Activated CD4-positive, alpha-beta T cell treated with anti-CD3 and anti-CD28 coated beads, Interleukin-2, amount 50 U/mL, for 1 hour (primary cell): ENCODE results near the gene RNF114.
"Not testable (repeated sequence)": the region's sequence is repeated elsewhere in the genome, so short reads cannot be mapped to it uniquely, and the experiment has no call there.

Source experiments
- DNase-seq: peaks from one replicate; pipeline ENCODE4 v3.0.0-alpha.2; 2020

RNF114 gene

GRCh38 chr20:49987015-49987867 is 51.0 kb downstream of the RNF114 start:
- no peak for DNase-seq

DNA sequence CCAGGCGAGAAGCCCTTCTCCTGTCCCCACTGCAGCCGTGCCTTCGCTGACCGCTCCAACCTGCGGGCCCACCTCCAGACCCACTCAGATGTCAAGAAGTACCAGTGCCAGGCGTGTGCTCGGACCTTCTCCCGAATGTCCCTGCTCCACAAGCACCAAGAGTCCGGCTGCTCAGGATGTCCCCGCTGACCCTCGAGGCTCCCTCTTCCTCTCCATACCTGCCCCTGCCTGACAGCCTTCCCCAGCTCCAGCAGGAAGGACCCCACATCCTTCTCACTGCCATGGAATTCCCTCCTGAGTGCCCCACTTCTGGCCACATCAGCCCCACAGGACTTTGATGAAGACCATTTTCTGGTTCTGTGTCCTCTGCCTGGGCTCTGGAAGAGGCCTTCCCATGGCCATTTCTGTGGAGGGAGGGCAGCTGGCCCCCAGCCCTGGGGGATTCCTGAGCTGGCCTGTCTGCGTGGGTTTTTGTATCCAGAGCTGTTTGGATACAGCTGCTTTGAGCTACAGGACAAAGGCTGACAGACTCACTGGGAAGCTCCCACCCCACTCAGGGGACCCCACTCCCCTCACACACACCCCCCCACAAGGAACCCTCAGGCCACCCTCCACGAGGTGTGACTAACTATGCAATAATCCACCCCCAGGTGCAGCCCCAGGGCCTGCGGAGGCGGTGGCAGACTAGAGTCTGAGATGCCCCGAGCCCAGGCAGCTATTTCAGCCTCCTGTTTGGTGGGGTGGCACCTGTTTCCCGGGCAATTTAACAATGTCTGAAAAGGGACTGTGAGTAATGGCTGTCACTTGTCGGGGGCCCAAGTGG is 51.9 kb downstream of the RNF114 start:
- no peak for DNase-seq

DNA sequence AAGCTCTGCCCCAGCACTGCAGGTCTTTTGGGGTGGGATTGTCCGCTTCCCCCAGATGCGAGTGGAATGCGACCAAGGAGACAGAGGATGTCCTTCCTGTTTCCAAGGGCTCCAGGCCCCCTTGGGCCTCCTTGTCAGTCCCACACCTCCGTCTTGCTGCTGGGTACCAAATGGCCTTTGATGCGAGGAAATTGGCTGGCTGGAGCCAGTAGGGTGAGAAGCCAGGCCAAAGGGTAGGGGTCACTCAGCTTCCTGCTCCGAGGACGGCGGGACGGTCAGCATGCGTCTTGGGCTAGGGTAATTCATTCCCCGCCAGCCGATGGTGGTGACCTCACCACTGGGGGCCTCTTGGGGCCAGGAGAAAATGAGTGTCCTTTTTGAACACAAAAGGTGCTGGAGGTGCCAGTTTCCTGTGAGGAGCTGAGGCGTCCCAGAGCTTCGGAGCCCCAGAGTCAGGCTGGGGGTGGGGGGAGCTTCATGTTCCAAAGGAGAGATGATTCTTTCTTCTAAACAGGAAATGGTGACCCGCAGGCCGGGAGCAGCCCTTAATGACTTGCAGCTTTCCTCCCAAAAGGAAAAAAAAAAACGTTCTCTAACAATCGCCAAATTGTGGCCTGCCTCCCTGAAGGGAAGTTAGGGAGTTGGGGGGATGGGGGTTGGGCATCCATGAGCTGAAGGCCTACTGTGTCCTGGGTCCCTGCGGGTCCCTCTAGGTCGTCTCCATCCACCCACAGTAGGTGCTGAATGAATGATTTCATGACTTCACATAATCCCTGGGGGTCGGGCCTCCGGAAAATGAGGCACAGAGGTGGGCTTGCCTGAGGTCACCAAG is 53.3 kb downstream of the RNF114 start:
- DNase-seq = no peak

DNA sequence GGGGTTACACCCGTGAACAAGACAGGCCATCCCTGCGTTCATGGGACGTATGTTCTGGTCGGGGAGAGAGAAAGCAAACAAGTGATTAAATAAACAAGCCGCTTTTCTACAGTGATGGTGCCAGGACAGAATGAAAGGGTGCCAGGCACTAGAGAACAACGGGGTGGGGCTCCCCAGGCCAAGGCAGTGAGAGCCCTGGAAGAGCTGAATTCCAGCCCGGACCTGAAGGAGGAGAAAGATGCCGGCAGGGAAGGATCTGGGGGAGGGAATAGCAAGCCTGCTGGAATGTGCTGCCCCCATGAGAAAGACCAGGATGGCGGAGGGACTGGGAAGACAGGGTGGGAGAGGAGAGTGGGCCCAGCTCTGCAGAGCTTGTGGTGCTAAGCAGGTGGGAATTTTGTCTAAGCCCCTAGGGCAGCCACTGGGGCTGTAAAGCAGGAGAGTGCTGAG is 54.1 kb downstream of the RNF114 start:
- DNase-seq = no peak

- DNase-seq = no peak
Measured at GRCh38 chr20:49993301-49993751, 57.1 kb downstream of the RNF114 start.

DNA sequence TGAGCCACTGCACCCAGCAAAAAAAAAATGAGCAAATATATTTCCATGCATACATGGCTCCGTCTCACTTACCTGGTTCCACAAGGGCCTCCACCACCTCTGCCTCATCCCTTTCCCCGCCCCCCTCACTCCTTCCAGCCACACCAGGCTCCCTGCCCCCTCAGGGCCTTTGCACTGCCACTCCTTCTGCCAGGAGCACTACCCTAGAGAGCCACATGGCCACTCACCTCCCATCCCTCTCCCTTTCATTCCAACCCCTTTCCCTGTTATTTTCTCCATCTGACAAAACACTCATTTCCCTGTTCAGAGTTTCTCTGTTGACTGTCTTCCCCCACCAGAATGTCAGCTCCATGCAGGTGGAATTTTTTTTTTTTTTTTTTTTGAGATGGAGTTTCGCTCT is 59.4 kb downstream of the RNF114 start:
- no peak for DNase-seq

- not testable (repeated sequence) for DNase-seq
Measured at GRCh38 chr20:49998478-49999188, 62.4 kb downstream of the RNF114 start.

DNA sequence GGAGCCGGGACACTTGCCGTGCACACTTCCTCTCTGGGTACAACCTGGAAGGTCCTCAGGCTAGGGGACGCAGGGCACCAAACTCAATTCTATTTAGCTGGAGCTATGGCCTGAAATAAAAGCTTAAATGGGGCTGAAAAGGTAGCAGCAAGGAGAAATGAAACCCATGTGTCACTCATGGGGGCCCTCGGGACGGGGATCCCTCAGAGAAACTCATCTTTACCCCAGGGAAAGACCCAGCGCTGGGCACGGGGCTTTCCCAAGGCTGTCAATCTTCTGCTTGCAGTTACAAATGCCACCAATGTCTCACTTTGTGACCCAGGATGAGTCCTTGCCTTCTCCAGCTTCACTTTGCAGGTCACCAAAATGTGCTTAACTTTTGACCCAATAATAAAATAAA is 63.1 kb downstream of the RNF114 start:
- no peak for DNase-seq

DNA sequence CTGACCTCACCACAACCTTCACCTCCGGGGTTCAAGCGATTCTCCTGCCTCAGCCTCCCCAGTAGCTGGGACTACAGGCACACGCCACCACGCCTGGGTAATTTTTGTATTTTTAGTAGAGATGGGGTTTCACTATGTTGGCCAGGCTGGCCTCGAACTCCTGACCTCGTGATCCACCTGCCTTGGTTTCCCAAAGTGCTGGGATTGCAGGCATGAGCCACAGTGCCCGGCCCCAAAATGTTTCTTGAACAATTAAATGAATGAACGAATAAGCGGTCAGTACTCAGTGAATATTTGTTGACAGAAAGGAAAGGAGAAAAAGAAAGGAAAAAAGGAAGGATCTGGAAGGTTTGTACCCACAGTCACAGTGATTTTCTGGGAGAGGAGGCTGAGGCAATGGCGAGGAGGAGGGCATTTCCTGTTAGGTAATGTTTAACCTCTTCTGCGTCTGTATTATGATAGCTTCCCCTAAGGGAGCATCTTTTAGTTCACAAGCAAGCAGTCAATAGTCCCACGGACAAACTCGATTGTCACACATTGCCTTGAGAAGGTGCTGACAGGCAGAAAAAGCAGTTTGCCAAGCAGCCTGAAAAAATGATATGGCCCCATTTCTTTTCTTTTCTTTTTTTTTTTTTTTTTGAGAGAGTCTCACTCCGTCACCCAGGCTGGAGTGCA is 64.5 kb downstream of the RNF114 start:
- not testable (repeated sequence) for DNase-seq

DNA sequence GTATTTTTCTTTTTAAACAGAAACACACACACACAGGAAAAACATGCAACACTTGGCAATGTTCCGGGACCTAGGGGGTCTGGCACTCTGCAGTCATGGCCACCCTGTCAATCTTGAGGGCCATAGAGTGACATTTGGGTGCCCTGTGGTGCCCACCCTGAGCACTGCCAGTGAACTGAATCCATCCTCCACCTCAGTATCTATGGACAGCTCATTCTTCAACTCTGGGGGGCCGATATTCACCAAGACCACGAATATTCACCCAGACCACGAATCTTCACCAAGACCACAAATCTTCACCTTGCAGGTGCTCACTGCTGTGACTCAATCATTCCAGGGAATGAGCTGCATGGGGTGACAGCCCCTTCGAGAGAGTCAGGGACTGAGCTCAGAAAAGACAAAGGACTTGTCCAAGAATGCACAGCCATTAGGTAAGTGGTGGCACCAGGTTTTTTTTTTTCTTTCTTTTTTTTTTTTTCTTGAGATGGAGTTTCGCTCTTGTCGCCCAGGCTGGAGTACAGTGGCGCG is 65.7 kb downstream of the RNF114 start:
- DNase-seq = no peak

GRCh38 chr20:50003253-50003656 is 67.1 kb downstream of the RNF114 start:
- DNase-seq = no peak
